Type B pancreatic cell (in vitro differentiated cells): ENCODE measurements around the gene NIP7. TPM values are rescaled to one million over a fixed set of nuclear protein-coding genes. Genes with fewer than 3 reads are reported as not detected.
A peak's percentile ranks its signal among the peaks of the same experiment; 100 is the strongest.
"Not testable (repeated sequence)": the region's sequence is repeated elsewhere in the genome, so short reads cannot be mapped to it uniquely, and the experiment has no call there.

Source experiments
- DNase-seq: peaks from one replicate; pipeline ENCODE4 v3.0.0; 2021; ENCODE audit warnings: mixed read lengths; ENCODE audit not compliant: unreplicated experiment; ENCODE audit errors: extremely low spot score
- H3K27ac Mint-ChIP-seq: 2 replicates; pipeline ENCODE4 v1.8.0; 2021; ENCODE audit warnings: mild to moderate bottlenecking, mixed read lengths
- H3K27me3 Mint-ChIP-seq: 2 replicates; pipeline ENCODE4 v1.8.0; 2021; ENCODE audit warnings: mixed read lengths
- H3K36me3 Mint-ChIP-seq: 2 replicates; pipeline ENCODE4 v1.8.0; 2021; ENCODE audit warnings: mixed read lengths
- H3K4me1 Mint-ChIP-seq: one replicate; pipeline ENCODE4 v1.8.0; 2021; ENCODE audit warnings: mixed read lengths; ENCODE audit not compliant: unreplicated experiment
- H3K4me3 Mint-ChIP-seq: 2 replicates; pipeline ENCODE4 v1.8.0; 2021; ENCODE audit warnings: mild to moderate bottlenecking, mixed read lengths
- H3K9me3 Mint-ChIP-seq: 2 replicates; pipeline ENCODE4 v1.8.0; 2021; ENCODE audit warnings: mixed read lengths
- long read RNA-seq: library from polyadenylated mRNA; unstranded; transcript quantifications from one replicate; pipeline ENCODE4 v2.0.0, GENCODE V29; 2020
- total RNA-seq: library from RNA; stranded (reverse); gene quantifications from 2 replicates; pipeline ENCODE4 v1.2.1, GENCODE V29; 2021; ENCODE audit warnings: low replicate concordance
- TF ChIP-seq, protein P1 (sequence below): fragments of 200-600 bp; sonication (generic); conservative IDR thresholded peaks from 2 replicates; pipeline ENCODE4 v1.5.0; 2021; ENCODE audit warnings: antibody characterized with exemption, mild to moderate bottlenecking

The NIP7 gene
- total RNA-seq = 30.2 and 33.2 TPM in 2 replicates
- long read RNA-seq, transcript NIP7-201 (5 exons, 2,402 nt) = major isoform, 105 of 116 reads
- long read RNA-seq, partial matches to known transcripts = 1 of 116 reads
- long read RNA-seq, other reads (novel, unspliced or antisense) = 4 of 116 reads

DNA sequence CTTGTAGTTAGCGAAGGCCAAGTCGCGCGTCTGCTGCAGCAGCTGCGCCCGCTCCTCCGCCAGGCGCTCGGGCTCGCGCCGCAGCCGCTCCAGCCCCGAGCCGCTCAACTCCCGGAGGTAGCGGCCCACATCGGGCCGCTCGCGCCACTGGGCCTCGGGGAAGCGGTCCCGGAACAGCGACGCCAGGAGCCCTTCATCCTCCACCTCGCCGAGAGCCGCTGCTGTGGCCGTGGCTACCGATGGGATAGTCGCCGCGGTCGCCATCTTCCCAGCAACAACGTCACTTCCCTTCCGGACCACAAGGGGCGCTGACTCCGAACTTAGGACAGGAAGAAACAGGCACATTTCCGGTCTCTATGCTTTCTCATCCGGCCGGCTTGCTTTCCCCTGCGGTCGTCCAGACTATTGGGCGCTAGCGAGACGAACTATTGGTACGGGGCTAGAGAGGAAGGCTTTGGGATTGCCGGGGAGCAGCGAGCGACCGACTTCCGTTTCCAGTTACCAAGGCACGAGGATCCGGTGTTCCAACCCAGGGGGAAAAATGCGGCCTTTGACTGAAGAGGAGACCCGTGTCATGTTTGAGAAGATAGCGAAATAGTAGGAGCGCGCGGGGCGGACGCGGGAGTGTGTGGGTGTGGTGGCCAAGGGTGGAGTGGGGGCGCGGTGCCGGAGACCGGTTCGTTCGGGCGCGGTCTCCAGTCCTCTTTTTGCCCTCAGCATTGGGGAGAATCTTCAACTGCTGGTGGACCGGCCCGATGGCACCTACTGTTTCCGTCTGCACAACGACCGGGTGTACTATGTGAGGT, at the start of gene NIP7, which contains the start of gene COG8:
NIP7 (plus strand) TSS at position 484 of the 806 bp plus-strand sequence; CDS start at position 542, 58 bp downstream.
COG8 (minus strand) TSS at position 276 of the 806 bp plus-strand sequence; CDS start at position 264, 12 bp downstream.
- peak; percentile 94 for DNase-seq
- Mint-ChIP-seq H3K27ac (peak within 1 kb of the TSS; percentile 98), H3K27me3 (no peaks in the 10 kb centered on the region), H3K36me3 (peaks cover 19% of the 10 kb centered on the region), H3K4me1 (peaks cover 27% of the 10 kb centered on the region), H3K4me3 (peak within 1 kb of the TSS; percentile 100), H3K9me3 (no peaks in the 10 kb centered on the region)
- TF ChIP-seq, protein P1, sequence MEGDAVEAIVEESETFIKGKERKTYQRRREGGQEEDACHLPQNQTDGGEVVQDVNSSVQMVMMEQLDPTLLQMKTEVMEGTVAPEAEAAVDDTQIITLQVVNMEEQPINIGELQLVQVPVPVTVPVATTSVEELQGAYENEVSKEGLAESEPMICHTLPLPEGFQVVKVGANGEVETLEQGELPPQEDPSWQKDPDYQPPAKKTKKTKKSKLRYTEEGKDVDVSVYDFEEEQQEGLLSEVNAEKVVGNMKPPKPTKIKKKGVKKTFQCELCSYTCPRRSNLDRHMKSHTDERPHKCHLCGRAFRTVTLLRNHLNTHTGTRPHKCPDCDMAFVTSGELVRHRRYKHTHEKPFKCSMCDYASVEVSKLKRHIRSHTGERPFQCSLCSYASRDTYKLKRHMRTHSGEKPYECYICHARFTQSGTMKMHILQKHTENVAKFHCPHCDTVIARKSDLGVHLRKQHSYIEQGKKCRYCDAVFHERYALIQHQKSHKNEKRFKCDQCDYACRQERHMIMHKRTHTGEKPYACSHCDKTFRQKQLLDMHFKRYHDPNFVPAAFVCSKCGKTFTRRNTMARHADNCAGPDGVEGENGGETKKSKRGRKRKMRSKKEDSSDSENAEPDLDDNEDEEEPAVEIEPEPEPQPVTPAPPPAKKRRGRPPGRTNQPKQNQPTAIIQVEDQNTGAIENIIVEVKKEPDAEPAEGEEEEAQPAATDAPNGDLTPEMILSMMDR = peak; percentile 93

GRCh38 chr16:69291657-69292056, 47.9 kb upstream of the NIP7 start:
- H3K9me3 Mint-ChIP-seq, H3K27me3 Mint-ChIP-seq, DNase-seq, H3K27ac Mint-ChIP-seq, H3K36me3 Mint-ChIP-seq, H3K4me1 Mint-ChIP-seq, H3K4me3 Mint-ChIP-seq: not testable (repeated sequence)

DNA sequence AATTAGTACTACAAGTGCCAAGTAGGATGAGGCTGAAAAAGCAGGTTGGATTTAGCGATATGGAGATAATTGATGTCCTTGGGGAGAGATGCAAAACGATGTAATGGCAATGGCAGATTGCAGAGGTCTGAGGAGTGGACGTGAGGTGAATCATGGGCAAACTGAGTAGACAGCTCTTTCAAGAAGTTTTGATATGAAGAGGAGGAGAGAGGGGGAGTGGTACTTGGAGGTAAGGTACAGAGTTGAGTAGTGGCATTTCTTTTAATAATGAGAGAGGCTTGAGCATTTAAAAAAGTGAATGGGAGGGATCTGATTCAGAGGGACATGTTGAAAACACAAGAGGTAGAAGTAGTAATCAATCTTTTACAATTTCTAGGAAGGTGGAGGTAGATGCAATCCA, 46.2 kb upstream of the NIP7 start:
- H3K4me1 Mint-ChIP-seq = no peaks in the 10 kb centered on the region
- no peaks in the 10 kb centered on the region for H3K9me3 Mint-ChIP-seq
- no peak for DNase-seq
- no peaks in the 10 kb centered on the region for H3K27me3 Mint-ChIP-seq
- no peak overlapping the region for H3K4me3 Mint-ChIP-seq
- H3K36me3 Mint-ChIP-seq = peaks cover 5% of the 10 kb centered on the region
- TF ChIP-seq, protein P1 = no peak
- H3K27ac Mint-ChIP-seq = no peak overlapping the region

GRCh38 chr16:69294051-69294450, 45.5 kb upstream of the NIP7 start:
- Mint-ChIP-seq H3K27me3 (no peaks in the 10 kb centered on the region), H3K27ac (no peak overlapping the region), H3K36me3 (peaks cover 7% of the 10 kb centered on the region), H3K4me1 (no peaks in the 10 kb centered on the region), H3K9me3 (no peaks in the 10 kb centered on the region), H3K4me3 (no peak overlapping the region)
- no peak for DNase-seq
- TF ChIP-seq, protein P1 = no peak

DNA sequence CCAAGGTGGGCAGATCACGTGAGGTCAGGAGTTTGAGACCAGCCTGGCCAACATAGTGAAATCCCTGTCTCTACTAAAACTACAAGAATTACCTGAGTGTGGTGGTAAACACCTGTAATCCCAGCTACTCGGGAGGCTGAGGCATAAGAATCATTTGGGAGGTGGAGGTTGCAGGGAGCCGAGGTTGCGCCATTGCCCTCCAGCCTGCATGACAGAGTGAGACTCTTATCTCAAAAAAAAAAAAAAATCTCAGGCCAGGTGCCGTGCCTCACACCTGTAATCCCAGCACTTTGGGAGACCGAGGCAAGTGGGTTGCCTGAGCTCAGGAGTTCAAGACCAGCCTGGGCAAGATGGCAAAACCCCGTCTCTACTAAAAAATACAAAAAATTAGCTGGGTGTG, 42.8 kb upstream of the NIP7 start:
- not testable (repeated sequence) for H3K9me3 Mint-ChIP-seq, H3K4me1 Mint-ChIP-seq, H3K27me3 Mint-ChIP-seq, H3K27ac Mint-ChIP-seq, DNase-seq, H3K4me3 Mint-ChIP-seq
- peaks cover 13% of the 10 kb centered on the region for H3K36me3 Mint-ChIP-seq

DNA sequence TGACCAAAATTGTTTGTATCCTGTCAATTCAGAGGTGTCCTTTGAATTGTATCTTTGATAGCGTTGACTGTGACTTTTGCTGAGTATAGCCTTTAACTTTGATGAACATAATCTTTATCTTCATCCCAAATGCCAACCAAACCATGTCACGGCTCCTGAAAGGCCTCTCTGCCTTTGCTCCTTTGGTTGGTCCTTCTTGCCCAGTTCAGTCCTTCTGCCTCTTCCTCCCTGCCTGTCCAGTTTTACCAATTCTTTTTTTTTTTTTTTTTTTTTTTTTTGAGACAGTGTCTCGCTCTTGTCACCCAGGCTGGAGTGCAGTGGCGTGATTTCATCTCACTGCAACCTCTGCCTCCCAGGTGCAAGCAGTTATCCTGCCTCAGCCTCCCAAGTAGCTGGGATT, 41.3 kb upstream of the NIP7 start:
- no peak for DNase-seq
- H3K9me3 Mint-ChIP-seq = no peaks in the 10 kb centered on the region
- no peak overlapping the region for H3K27ac Mint-ChIP-seq
- peaks cover 16% of the 10 kb centered on the region for H3K36me3 Mint-ChIP-seq
- TF ChIP-seq, protein P1 = no peak
- H3K27me3 Mint-ChIP-seq = no peaks in the 10 kb centered on the region
- no peaks in the 10 kb centered on the region for H3K4me1 Mint-ChIP-seq
- no peak overlapping the region for H3K4me3 Mint-ChIP-seq
